Thyroid gland (tissue), 4 donors: ENCODE measurements around the gene CDH9. TPM values are rescaled to one million over a fixed set of nuclear protein-coding genes. Genes with fewer than 3 reads are reported as not detected.

Source experiments
- DNase-seq, 2 donors: peaks; one replicate each; pipeline ENCODE4 v3.0.0-alpha.2; 2019
- H3K27ac ChIP-seq, 3 donors: fragments of 200-600 bp; sonication (generic); 1 replicate in 2 of 3; 2 replicates in 1 of 3; pipeline ENCODE4 v1.5.1; 2016 to 2019; ENCODE audit warnings: mild to moderate bottlenecking in 1 of 3, moderate library complexity in 1 of 3
- H3K27me3 ChIP-seq: fragments of 200-600 bp; sonication (generic); one replicate; pipeline ENCODE4 v1.5.1; 2019
- H3K36me3 ChIP-seq, 2 donors: fragments of 200-600 bp; sonication (generic); one replicate each; pipeline ENCODE4 v1.5.1; 2016 to 2019
- H3K4me1 ChIP-seq, 2 donors: fragments of 200-600 bp; sonication (generic); one replicate each; pipeline ENCODE4 v1.5.1; 2017 to 2019
- H3K4me3 ChIP-seq, 3 donors: fragments of 200-600 bp; sonication (generic); replicated peaks in 1 of 3; 1 replicate in 2 of 3; 2 replicates in 1 of 3; pipeline ENCODE4 v1.5.1; 2016; ENCODE audit warnings: mild to moderate bottlenecking in 1 of 3
- H3K9me3 ChIP-seq: fragments of 200-600 bp; sonication (generic); one replicate; pipeline ENCODE4 v1.5.1; 2017
- CTCF ChIP-seq, 6 experiments: fragments of 200-600 bp in 3 of 6; fragments of 450-650 bp in 3 of 6; sonication (generic) in 3 of 6; IDR thresholded peaks; one replicate each; pipeline ENCODE4 v1.5.1; 2016 to 2019; ENCODE audit warnings: antibody characterized with exemption in 6 of 6, mild to moderate bottlenecking in 2 of 6, inconsistent platforms in 1 of 6, moderate library complexity in 1 of 6
- POLR2A ChIP-seq, 2 donors: fragments of 450-650 bp; IDR thresholded peaks; one replicate each; pipeline ENCODE4 v1.6.1; 2017; ENCODE audit warnings: antibody characterized with exemption in 2 of 2, mild to moderate bottlenecking in 2 of 2, moderate library complexity in 1 of 2
- WGBS, 2 donors: methylation state at CpG; one replicate each; pipeline ENCODE4 v1.1.5; 2017; 5-methylcytosine and 5-hydroxymethylcytosine counted together
- intact Hi-C: fragments of 100-400 bp; cut with DNase I; formaldehyde crosslinking; loops from one replicate; pipeline ENCODE4 v1.15.1; 2023
- total RNA-seq, 4 donors: library from RNA; depleted of rRNA; stranded (reverse); fragments of >200 nt; gene quantifications; one replicate each; pipeline ENCODE4 v1.2.3, GENCODE V29; 2016

The CDH9 gene
- total RNA-seq, 4 donors from 2014 or later: not detected

GRCh38 chr5:26894719-26895263 lies 143.6 kb downstream of the CDH9 start:
- H3K27ac ChIP-seq: no peak overlapping the region
- TF ChIP-seq CTCF (IDR thresholded peaks at IDR 0.05): no peak
- intact Hi-C loops: no loop called here
- no peak for DNase-seq
- no peaks in the 10 kb centered on the region for H3K36me3 ChIP-seq
- H3K4me3 ChIP-seq: no peak overlapping the region
- H3K27me3 ChIP-seq: no peaks in the 10 kb centered on the region
- H3K4me1 ChIP-seq: no peaks in the 10 kb centered on the region
- H3K9me3 ChIP-seq: no peaks in the 10 kb centered on the region

GRCh38 chr5:26893078-26893477 lies 145.3 kb downstream of the CDH9 start:
- Histone ChIP-seq H3K4me3 (no peak overlapping the region), H3K27me3 (no peaks in the 10 kb centered on the region), H3K27ac (no peak overlapping the region), H3K4me1 (no peaks in the 10 kb centered on the region), H3K9me3 (no peaks in the 10 kb centered on the region), H3K36me3 (no peaks in the 10 kb centered on the region)
- TF ChIP-seq CTCF (IDR thresholded peaks at IDR 0.05) (no peak), POLR2A (IDR thresholded peaks at IDR 0.05) (no peak)
- intact Hi-C loops: no loop called here
- no peak for DNase-seq

GRCh38 chr5:26889815-26890214 lies 148.6 kb downstream of the CDH9 start:
- TF ChIP-seq POLR2A (IDR thresholded peaks at IDR 0.05) (no peak), CTCF (IDR thresholded peaks at IDR 0.05) (no peak)
- no peak for DNase-seq
- Histone ChIP-seq H3K4me3 (no peak overlapping the region), H3K4me1 (no peaks in the 10 kb centered on the region), H3K9me3 (no peaks in the 10 kb centered on the region), H3K27ac (no peak overlapping the region), H3K36me3 (no peaks in the 10 kb centered on the region), H3K27me3 (no peaks in the 10 kb centered on the region)
- intact Hi-C loops: no loop called here
- 27 to 31% methylated on average over 3 of the region's 3 CpGs for WGBS, 2 donors

- Histone ChIP-seq H3K36me3 (no peaks in the 10 kb centered on the region), H3K4me1 (no peaks in the 10 kb centered on the region), H3K9me3 (no peaks in the 10 kb centered on the region), H3K4me3 (no peak overlapping the region), H3K27ac (no peak overlapping the region), H3K27me3 (no peaks in the 10 kb centered on the region)
- intact Hi-C loops: no loop called here
- TF ChIP-seq CTCF (IDR thresholded peaks at IDR 0.05): no peak
- no peak for TF ChIP-seq POLR2A (IDR thresholded peaks at IDR 0.05)
- WGBS, 2 donors: 58 to 77% methylated on average over 2 of the region's 2 CpGs
- DNase-seq: no peak
Observed at GRCh38 chr5:26884481-26884880, 153.9 kb downstream of the CDH9 start.

GRCh38 chr5:26883375-26883774 lies 155.0 kb downstream of the CDH9 start:
- H3K4me3 ChIP-seq: no peak overlapping the region
- H3K9me3 ChIP-seq: no peaks in the 10 kb centered on the region
- TF ChIP-seq CTCF (IDR thresholded peaks at IDR 0.05) (no peak), POLR2A (IDR thresholded peaks at IDR 0.05) (no peak)
- no peaks in the 10 kb centered on the region for H3K27me3 ChIP-seq
- H3K36me3 ChIP-seq: no peaks in the 10 kb centered on the region
- intact Hi-C loops: no loop called here
- no peak overlapping the region for H3K27ac ChIP-seq
- no peak for DNase-seq
- WGBS, 2 donors: 75 to 77% methylated on average over 5 of the region's 5 CpGs
- H3K4me1 ChIP-seq: no peaks in the 10 kb centered on the region
